ENCODE results near the gene NOTCH2.

The NOTCH2 gene

GRCh38 chr1:119914071-119914470 is 155.4 kb downstream of the NOTCH2 start:
- H3K9me2 ChIP-seq (replicated peaks; ENCODE audit: control insufficient read depth, low read length), result no peaks in the 10 kb centered on the region
- no peaks in the 10 kb centered on the region for H4K20me1 ChIP-seq (ENCODE audit: control insufficient read depth, insufficient read depth, low read depth, low read length)
- no peaks in the 10 kb centered on the region for H3F3A ChIP-seq (ENCODE audit: control insufficient read depth, insufficient read depth)
- H3K4me2 ChIP-seq (ENCODE audit: low read length), result no peak overlapping the region
- H3K4me1 ChIP-seq (ENCODE audit: control insufficient read depth, low read length), result no peaks in the 10 kb centered on the region
- no peaks in the 10 kb centered on the region for H3K27me3 ChIP-seq (ENCODE audit: control insufficient read depth, low read length)
- no peaks in the 10 kb centered on the region for H3K9me3 ChIP-seq (ENCODE audit: control insufficient read depth, insufficient read depth, low read length)
- TF ChIP-seq CTCF (IDR thresholded peaks at IDR 0.05; ENCODE audit: low read depth, low read length, poor library complexity, severe bottlenecking), result no peak
- TF ChIP-seq EZH2phosphoT487 (IDR thresholded peaks at IDR 0.05; ENCODE audit: borderline replicate concordance, low read length), result no peak
- H3K36me3 ChIP-seq (ENCODE audit: control insufficient read depth, low read length), result no peaks in the 10 kb centered on the region
- H3K79me2 ChIP-seq (ENCODE audit: control insufficient read depth, low read length), result no peaks in the 10 kb centered on the region
- no peak overlapping the region for H3K27ac ChIP-seq (ENCODE audit: low read depth, low read length)
- H3K4me3 ChIP-seq (ENCODE audit: low read length), result no peak overlapping the region

DNA sequence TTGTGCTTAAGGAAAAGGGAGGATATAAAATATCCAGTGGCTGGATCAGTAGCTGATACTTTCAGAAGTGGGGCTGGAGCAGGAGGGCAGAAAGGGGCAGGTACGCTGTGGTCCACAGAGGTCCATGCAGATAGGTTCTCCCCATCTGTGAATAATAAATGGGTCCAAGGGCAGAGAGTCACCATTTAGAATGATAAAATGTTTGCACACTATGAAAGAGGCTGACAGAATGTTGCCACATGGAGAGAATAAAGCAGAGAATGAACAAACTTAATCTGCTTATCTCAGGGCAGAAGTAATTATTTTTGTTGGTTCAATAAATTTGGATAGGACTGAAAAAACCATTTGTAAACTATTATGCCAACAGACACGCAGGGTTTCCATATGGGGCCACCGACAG is 156.5 kb downstream of the NOTCH2 start:
- Histone ChIP-seq H3K4me3 (ENCODE audit: low read length) (no peak overlapping the region), H3K4me1 (ENCODE audit: control insufficient read depth, low read length) (no peaks in the 10 kb centered on the region), H3F3A (ENCODE audit: control insufficient read depth, insufficient read depth) (no peaks in the 10 kb centered on the region), H3K9me2 (replicated peaks; ENCODE audit: control insufficient read depth, low read length) (no peaks in the 10 kb centered on the region), H3K79me2 (ENCODE audit: control insufficient read depth, low read length) (no peaks in the 10 kb centered on the region), H3K36me3 (ENCODE audit: control insufficient read depth, low read length) (no peaks in the 10 kb centered on the region), H3K4me2 (ENCODE audit: low read length) (no peak overlapping the region), H3K27ac (ENCODE audit: low read depth, low read length) (no peak overlapping the region), H3K9me3 (ENCODE audit: control insufficient read depth, insufficient read depth, low read length) (no peaks in the 10 kb centered on the region), H3K27me3 (ENCODE audit: control insufficient read depth, low read length) (no peaks in the 10 kb centered on the region), H4K20me1 (ENCODE audit: control insufficient read depth, insufficient read depth, low read depth, low read length) (no peaks in the 10 kb centered on the region)
- TF ChIP-seq CTCF (IDR thresholded peaks at IDR 0.05; ENCODE audit: low read depth, low read length, poor library complexity, severe bottlenecking), result no peak
- TF ChIP-seq EZH2phosphoT487 (IDR thresholded peaks at IDR 0.05; ENCODE audit: borderline replicate concordance, low read length), result no peak

GRCh38 chr1:119911775-119912174 is 157.7 kb downstream of the NOTCH2 start:
- Histone ChIP-seq H3K36me3 (ENCODE audit: control insufficient read depth, low read length) (no peaks in the 10 kb centered on the region), H3K4me1 (ENCODE audit: control insufficient read depth, low read length) (no peaks in the 10 kb centered on the region), H3K9me3 (ENCODE audit: control insufficient read depth, insufficient read depth, low read length) (no peaks in the 10 kb centered on the region), H3K27me3 (ENCODE audit: control insufficient read depth, low read length) (no peaks in the 10 kb centered on the region), H3K9me2 (replicated peaks; ENCODE audit: control insufficient read depth, low read length) (no peaks in the 10 kb centered on the region), H3K27ac (ENCODE audit: low read depth, low read length) (no peak overlapping the region), H3K4me3 (ENCODE audit: low read length) (no peak overlapping the region), H4K20me1 (ENCODE audit: control insufficient read depth, insufficient read depth, low read depth, low read length) (no peaks in the 10 kb centered on the region), H3K79me2 (ENCODE audit: control insufficient read depth, low read length) (no peaks in the 10 kb centered on the region), H3K4me2 (ENCODE audit: low read length) (no peak overlapping the region), H3F3A (ENCODE audit: control insufficient read depth, insufficient read depth) (no peaks in the 10 kb centered on the region)
- no peak for TF ChIP-seq CTCF (IDR thresholded peaks at IDR 0.05; ENCODE audit: low read depth, low read length, poor library complexity, severe bottlenecking)
- no peak for TF ChIP-seq EZH2phosphoT487 (IDR thresholded peaks at IDR 0.05; ENCODE audit: borderline replicate concordance, low read length)

DNA sequence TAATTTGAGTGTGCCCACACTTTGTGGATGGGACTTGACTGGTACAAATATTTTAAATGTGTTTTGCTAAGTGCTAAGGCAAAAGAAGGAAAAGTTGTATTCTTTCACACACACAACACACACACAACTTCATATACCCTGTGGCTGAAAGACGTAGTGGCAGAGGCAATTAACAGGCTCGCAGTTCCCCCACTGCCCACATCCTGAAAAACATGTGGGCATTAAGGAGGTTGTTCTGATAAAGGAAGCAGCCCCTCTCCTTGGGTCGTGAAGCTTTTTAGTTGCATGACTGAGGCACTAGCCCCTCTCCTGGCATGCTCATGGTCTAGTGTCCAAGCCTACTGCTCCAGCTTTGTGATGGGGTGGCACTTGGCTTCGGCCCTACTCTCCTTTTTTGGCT is 158.8 kb downstream of the NOTCH2 start:
- Histone ChIP-seq H3F3A (ENCODE audit: control insufficient read depth, insufficient read depth) (no peaks in the 10 kb centered on the region), H3K9me2 (replicated peaks; ENCODE audit: control insufficient read depth, low read length) (no peaks in the 10 kb centered on the region), H4K20me1 (ENCODE audit: control insufficient read depth, insufficient read depth, low read depth, low read length) (no peaks in the 10 kb centered on the region), H3K9me3 (ENCODE audit: control insufficient read depth, insufficient read depth, low read length) (no peaks in the 10 kb centered on the region), H3K4me3 (ENCODE audit: low read length) (no peak overlapping the region), H3K27ac (ENCODE audit: low read depth, low read length) (no peak overlapping the region), H3K27me3 (ENCODE audit: control insufficient read depth, low read length) (no peaks in the 10 kb centered on the region), H3K36me3 (ENCODE audit: control insufficient read depth, low read length) (no peaks in the 10 kb centered on the region), H3K4me1 (ENCODE audit: control insufficient read depth, low read length) (no peaks in the 10 kb centered on the region), H3K79me2 (ENCODE audit: control insufficient read depth, low read length) (no peaks in the 10 kb centered on the region), H3K4me2 (ENCODE audit: low read length) (no peak overlapping the region)
- TF ChIP-seq CTCF (IDR thresholded peaks at IDR 0.05; ENCODE audit: low read depth, low read length, poor library complexity, severe bottlenecking), result no peak
